AG04449 (cell line): ENCODE results near the gene CRYBG3.

Experiments used
- CTCF ChIA-PET: fragments of 350-600 bp; formaldehyde crosslinking; extraction: SDS; loops from one replicate; lab custom pipeline; 2021; ENCODE audit warnings: antibody characterized with exemption; lab: Yijun Ruan, JAX
- POLR2A ChIA-PET: fragments of 400-600, 350-600 bp; formaldehyde crosslinking; extraction: SDS; loops from one replicate; lab custom pipeline; 2020; ENCODE audit warnings: antibody characterized with exemption, inconsistent platforms; lab: Yijun Ruan, JAX
- DNase-seq: peaks from one replicate; pipeline ENCODE4 v3.0.0-alpha.2; 2010; ENCODE audit warnings: low read depth, low spot score
- H3K4me3 ChIP-seq: 2 replicates; pipeline ENCODE4 v1.5.1; 2011; ENCODE audit warnings: low read depth, mild to moderate bottlenecking, control low read depth, low read length
- CTCF ChIP-seq: IDR thresholded peaks from one replicate; pipeline ENCODE4 v1.5.1; 2011; ENCODE audit warnings: mild to moderate bottlenecking, moderate library complexity, low read length, control low read depth, inconsistent platforms; ENCODE audit not compliant: insufficient read depth; ENCODE audit errors: missing control alignments

The CRYBG3 gene

DNA sequence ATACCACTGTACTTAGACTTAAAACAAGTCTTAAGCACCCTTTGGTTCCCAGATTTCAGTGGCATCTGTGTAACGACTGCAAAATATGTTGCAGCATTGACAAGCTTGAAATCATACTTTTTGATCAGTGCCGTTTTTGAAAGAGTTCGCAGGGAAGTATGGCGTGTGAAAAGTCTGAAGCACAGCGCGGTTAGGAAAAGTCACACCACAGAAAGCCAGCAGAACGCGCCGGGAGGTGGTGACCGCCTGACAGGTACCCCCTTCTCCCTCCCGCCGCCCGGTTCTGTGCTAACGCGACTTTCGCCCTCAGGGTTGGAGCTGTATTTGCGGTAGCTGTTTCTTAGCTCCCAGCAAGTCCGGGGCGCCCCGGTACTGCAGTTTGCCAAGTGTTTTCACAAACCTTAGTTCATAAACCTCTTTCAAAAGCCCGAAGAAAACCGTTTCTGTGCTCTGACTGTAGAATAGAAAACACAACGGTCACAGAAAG lies 481 bp upstream of the CRYBG3 start:
- no peak for TF ChIP-seq CTCF
- no peak for DNase-seq
- ChIA-PET CTCF (interaction anchor here (0.7 to 2.2 kb wide), 9 partner anchors 10 to 217 kb away, joined by 3 to 7 read pairs (median 4); no protein-coding TSS in a partner anchor), POLR2A (interaction anchor here (0.8 to 2.0 kb wide), 7 partner anchors 14 to 701 kb away, joined by 3 to 9 read pairs (median 4); partner anchors contain the start of genes ARL6 and CLDND1)
- peak overlapping the region; percentile 76 for H3K4me3 ChIP-seq

- no peak for DNase-seq
- ChIA-PET CTCF (interaction anchor here (0.9 to 2.2 kb wide), 7 partner anchors 9 to 199 kb away, joined by 3 to 7 read pairs (median 4); no protein-coding TSS in a partner anchor), POLR2A (interaction anchor here (0.8 to 2.0 kb wide), 6 partner anchors 22 to 700 kb away, joined by 3 to 9 read pairs (median 4); partner anchors contain the start of genes ARL6 and CLDND1)
- peak overlapping the region; percentile 76 for H3K4me3 ChIP-seq
- TF ChIP-seq CTCF = no peak
Measured at GRCh38 chr3:97822359-97822775, 556 bp downstream of the CRYBG3 start.

DNA sequence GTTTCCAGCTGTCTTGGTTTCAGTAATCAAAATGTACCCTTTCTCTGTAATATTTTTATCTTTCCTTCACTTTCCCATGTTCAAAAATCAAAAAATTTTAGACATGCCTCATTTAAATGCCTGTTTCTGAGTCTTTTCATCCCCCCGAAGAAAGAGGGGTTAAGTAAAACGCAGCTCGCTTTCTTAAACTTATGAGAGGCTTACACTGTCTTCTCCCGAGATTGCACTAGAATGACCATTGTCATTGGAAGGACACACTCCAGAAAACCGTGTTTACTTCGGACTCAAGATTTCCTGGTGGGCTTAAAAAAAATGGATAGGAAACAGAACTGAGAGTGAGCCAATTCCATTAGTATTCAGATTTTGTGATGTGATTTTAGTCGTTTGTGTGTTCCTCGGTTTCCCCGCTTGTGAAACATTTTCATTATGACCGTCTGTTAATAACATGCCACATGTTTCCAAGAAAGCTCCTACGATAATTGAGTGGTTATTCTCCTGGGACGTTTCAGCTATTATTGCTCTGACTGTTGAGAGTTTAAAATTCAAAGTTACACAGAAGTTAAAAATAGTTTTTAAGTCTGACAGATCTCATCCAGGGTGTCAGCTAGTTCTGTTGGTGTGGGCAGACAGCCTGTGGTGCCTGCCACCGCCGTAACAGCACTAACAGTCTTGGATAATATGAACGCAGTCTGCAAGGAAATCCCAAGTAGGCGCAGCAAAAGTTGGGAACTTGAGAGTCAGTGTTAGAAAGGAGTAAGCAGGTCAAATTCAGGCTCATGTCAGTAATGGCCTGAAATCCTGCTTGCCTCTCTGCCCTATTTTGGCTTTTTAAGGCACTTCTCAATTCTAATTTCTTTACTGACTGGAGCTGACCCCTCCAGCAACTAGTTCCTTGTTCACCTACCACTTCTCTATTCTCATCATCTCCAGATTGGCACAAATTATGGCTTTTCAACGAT lies 1.5 kb downstream of the CRYBG3 start:
- H3K4me3 ChIP-seq = peak overlapping the region; percentile 76
- ChIA-PET CTCF (interaction anchor here (0.9 to 2.2 kb wide), 4 partner anchors 12 to 183 kb away, joined by 3 to 6 read pairs (median 4); no protein-coding TSS in a partner anchor), POLR2A (no interaction called here)
- DNase-seq = no peak
- no peak for TF ChIP-seq CTCF

DNA sequence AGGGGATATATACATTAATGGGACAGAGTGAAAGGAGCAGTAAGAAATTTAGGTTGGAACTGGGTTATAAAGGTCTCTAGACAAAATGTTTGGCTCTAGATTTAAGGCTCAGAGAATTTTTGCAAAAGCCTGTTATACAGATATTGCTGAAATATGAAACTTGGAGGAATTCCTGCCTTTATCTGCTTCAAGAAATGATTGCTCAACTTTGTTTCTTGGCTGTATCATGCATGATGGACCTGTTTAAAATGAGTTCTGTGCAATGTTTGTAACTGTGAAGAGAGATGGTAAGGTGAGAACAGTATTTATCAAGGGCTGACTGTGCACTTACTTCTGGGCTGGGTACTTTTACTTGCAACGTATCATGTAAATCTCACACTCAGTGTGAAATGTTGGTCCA lies 3.3 kb downstream of the CRYBG3 start:
- DNase-seq = no peak
- no peak overlapping the region for H3K4me3 ChIP-seq
- POLR2A ChIA-PET = no interaction called here
- no peak for TF ChIP-seq CTCF
- CTCF ChIA-PET = no interaction called here

DNA sequence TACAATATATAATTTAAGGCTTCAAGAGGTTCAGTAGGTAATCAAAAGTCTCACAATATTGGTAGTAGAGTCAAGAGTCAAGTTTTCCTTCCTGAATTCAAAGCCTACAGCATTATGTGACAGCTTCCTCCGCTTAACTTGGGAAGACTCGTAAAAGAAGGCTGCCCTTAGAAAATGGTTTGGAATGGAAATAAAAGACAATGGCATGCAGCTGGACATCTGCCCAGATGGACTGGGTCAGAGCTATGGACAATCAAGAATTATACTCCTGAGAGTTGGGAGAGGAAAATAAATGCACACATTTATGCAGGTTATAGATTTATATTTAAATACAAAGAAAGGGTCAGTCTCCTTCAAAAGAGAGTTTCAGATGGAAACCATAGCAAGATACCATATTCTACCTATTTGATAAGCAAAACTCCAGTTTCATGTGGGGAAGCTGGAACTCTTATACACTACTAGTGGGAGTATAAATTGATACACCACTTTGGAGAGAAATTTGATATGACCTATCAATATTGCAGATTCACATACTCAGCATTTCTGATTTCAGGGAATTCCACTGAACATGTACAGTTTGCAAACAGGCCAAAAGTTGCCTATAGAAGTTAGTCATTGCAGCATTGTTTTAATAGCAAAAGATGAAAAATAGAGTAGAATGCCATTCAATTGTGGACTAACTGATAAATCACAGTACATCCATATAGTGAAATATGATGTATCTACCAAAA lies 6.1 kb downstream of the CRYBG3 start:
- no peak for TF ChIP-seq CTCF
- ChIA-PET CTCF (interaction anchor here (0.8 to 1.3 kb wide), 2 partner anchors 211 to 213 kb away, joined by 3 read pairs; no protein-coding TSS in a partner anchor), POLR2A (no interaction called here)
- DNase-seq = no peak
- no peak overlapping the region for H3K4me3 ChIP-seq
